HepG2 (cell line): Measurements from ENCODE around the gene ENTPD1. TPM values are rescaled to one million over a fixed set of nuclear protein-coding genes. Genes with fewer than 3 reads are reported as not detected.

Source experiments
- ARNT2 ChIP-seq: sonication (generic); formaldehyde crosslinking; IDR thresholded peaks from 2 replicates; pipeline ENCODE4 v1.8.0; 2022; ENCODE audit warnings: mild to moderate bottlenecking, low read depth, missing genetic modification reagents, moderate library complexity
- CBFB ChIP-seq: sonication (generic); formaldehyde crosslinking; IDR thresholded peaks from 2 replicates; pipeline ENCODE4 v1.4.0; 2020; ENCODE audit warnings: missing genetic modification reagents
- CBX1 ChIP-seq: IDR thresholded peaks from one replicate; pipeline ENCODE4 v1.6.1; 2016; ENCODE audit warnings: antibody characterized with exemption, low read depth
- CEBPG ChIP-seq: IDR thresholded peaks from 2 replicates; pipeline ENCODE4 v1.6.1; 2016
- EED ChIP-seq: sonication (generic); formaldehyde crosslinking; IDR thresholded peaks from 2 replicates; pipeline ENCODE4 v1.5.0; 2020; ENCODE audit warnings: mild to moderate bottlenecking, missing genetic modification reagents
- ISX ChIP-seq: sonication (generic); formaldehyde crosslinking; conservative IDR thresholded peaks from 2 replicates; pipeline ENCODE4 v1.5.0; 2020; ENCODE audit warnings: missing genetic modification reagents
- JDP2 ChIP-seq: sonication (generic); formaldehyde crosslinking; IDR thresholded peaks from 2 replicates; pipeline ENCODE4 v1.8.1; 2022; ENCODE audit warnings: missing genetic modification reagents, borderline replicate concordance
- JUN ChIP-seq: sonication (generic); formaldehyde crosslinking; IDR thresholded peaks from 2 replicates; pipeline ENCODE4 v1.4.0; 2020; ENCODE audit warnings: mild to moderate bottlenecking, missing genetic modification reagents
- MAF1 ChIP-seq: sonication (generic); formaldehyde crosslinking; IDR thresholded peaks from 2 replicates; pipeline ENCODE4 v1.5.0; 2020; ENCODE audit warnings: missing genetic modification reagents, borderline replicate concordance
- MAX ChIP-seq: IDR thresholded peaks from 2 replicates; pipeline ENCODE4 v1.6.1; 2012; ENCODE audit warnings: inconsistent platforms
- MEIS2 ChIP-seq: sonication (generic); formaldehyde crosslinking; IDR thresholded peaks from 2 replicates; pipeline ENCODE4 v1.9.0; 2021; ENCODE audit warnings: mild to moderate bottlenecking, missing genetic modification reagents
- NFE2L1 ChIP-seq: sonication (generic); formaldehyde crosslinking; IDR thresholded peaks from 2 replicates; pipeline ENCODE4 v1.4.0; 2020; ENCODE audit warnings: missing genetic modification reagents, mild to moderate bottlenecking, borderline replicate concordance
- PATZ1 ChIP-seq: sonication (generic); formaldehyde crosslinking; IDR thresholded peaks from 2 replicates; pipeline ENCODE4 v1.4.0; 2020; ENCODE audit warnings: missing genetic modification reagents
- PLRG1 ChIP-seq: fragments of 450-650 bp; conservative IDR thresholded peaks from 2 replicates; pipeline ENCODE4 v1.6.1; 2016
- POGZ ChIP-seq: sonication (generic); formaldehyde crosslinking; IDR thresholded peaks from 2 replicates; pipeline ENCODE4 v1.4.0; 2020; ENCODE audit warnings: mild to moderate bottlenecking, missing genetic modification reagents
- REXO4 ChIP-seq: sonication (generic); formaldehyde crosslinking; IDR thresholded peaks from 2 replicates; pipeline ENCODE4 v1.8.0; 2022; ENCODE audit warnings: missing genetic modification reagents, mild to moderate bottlenecking, borderline replicate concordance
- TAF15 ChIP-seq: fragments of 200-400 bp; formaldehyde crosslinking; IDR thresholded peaks from one replicate; pipeline ENCODE4 v1.6.1; 2018; ENCODE audit warnings: mild to moderate bottlenecking, low read depth, low read length; ENCODE audit not compliant: poor library complexity, severe bottlenecking
- ZFP36L1 ChIP-seq: sonication (generic); formaldehyde crosslinking; IDR thresholded peaks from 2 replicates; pipeline ENCODE4 v1.8.0; 2022; ENCODE audit warnings: mild to moderate bottlenecking, missing genetic modification reagents, moderate library complexity
- ZFP36L2 ChIP-seq: sonication (generic); formaldehyde crosslinking; IDR thresholded peaks from 2 replicates; pipeline ENCODE4 v1.4.0; 2020; ENCODE audit warnings: missing genetic modification reagents
- ZGPAT ChIP-seq: IDR thresholded peaks from 2 replicates; pipeline ENCODE4 v1.6.1; 2016; ENCODE audit warnings: mild to moderate bottlenecking
- ZKSCAN8 ChIP-seq: IDR thresholded peaks from 2 replicates; pipeline ENCODE4 v1.6.1; 2016; ENCODE audit warnings: borderline replicate concordance, missing genetic modification reagents, missing compliant biosample characterization
- ZMAT3 ChIP-seq: sonication (generic); formaldehyde crosslinking; conservative IDR thresholded peaks from 2 replicates; pipeline ENCODE4 v1.7.0; 2021; ENCODE audit warnings: missing genetic modification reagents
- ZNF138 ChIP-seq: sonication (generic); formaldehyde crosslinking; IDR thresholded peaks from 2 replicates; pipeline ENCODE4 v1.5.0; 2020; ENCODE audit warnings: mild to moderate bottlenecking, low read depth, missing genetic modification reagents
- ZNF207 ChIP-seq: fragments of 450-650 bp; IDR thresholded peaks from 2 replicates; pipeline ENCODE4 v1.6.1; 2016; ENCODE audit warnings: antibody characterized with exemption, borderline replicate concordance
- ZNF446 ChIP-seq: sonication (generic); formaldehyde crosslinking; IDR thresholded peaks from 2 replicates; pipeline ENCODE4 v1.5.0; 2020; ENCODE audit warnings: mild to moderate bottlenecking, missing genetic modification reagents
- ZNF557 ChIP-seq: sonication (generic); formaldehyde crosslinking; IDR thresholded peaks from 2 replicates; pipeline ENCODE4 v1.4.0; 2020; ENCODE audit warnings: missing genetic modification reagents
- ZNF607 ChIP-seq: sonication (generic); formaldehyde crosslinking; IDR thresholded peaks from 2 replicates; pipeline ENCODE4 v1.5.1; 2020; ENCODE audit warnings: missing genetic modification reagents, mild to moderate bottlenecking, borderline replicate concordance
- polyA plus RNA-seq, 8 experiments: library from polyadenylated mRNA; depleted of rRNA in 3 of 8; stranded (reverse) in 7 of 8; unstranded in 1 of 8; fragments of >200 nt; fragmentation: Illumina TruSeq in 4 of 8; extraction: Trizol in 4 of 8; gene quantifications; 2 replicates each; pipeline versions ENCODE4 v1.2.1 to v1.2.3, GENCODE V29; 2011 to 2016; ENCODE audit warnings: low read depth in 4 of 8, missing spikeins in 1 of 8, mixed read lengths in 1 of 8; ENCODE audit not compliant: insufficient read depth in 1 of 8
- total RNA-seq, 5 experiments: library from RNA; depleted of rRNA; stranded (reverse); fragments of >200 nt; fragmentation: Illumina TruSeq; extraction: Trizol; gene quantifications; 2 replicates each; pipeline ENCODE4 v1.2.3, GENCODE V29; 2016; ENCODE audit warnings: low read depth in 1 of 5
- TF ChIP-seq, protein P1 (sequence below): sonication (generic); formaldehyde crosslinking; IDR thresholded peaks from 2 replicates; pipeline ENCODE4 v1.5.1; 2020; ENCODE audit warnings: missing genetic modification reagents, mild to moderate bottlenecking, borderline replicate concordance

The ENTPD1 gene
- total and polyA plus RNA-seq, 2 of the 13 experiments (the other 11 are each of a cell fraction or from before 2014, with no cell fraction given) = 0.07 TPM

GRCh38 chr10:95865814-95866466 is 110.0 kb downstream of the ENTPD1 start (continued):
- TF ChIP-seq, protein P1, sequence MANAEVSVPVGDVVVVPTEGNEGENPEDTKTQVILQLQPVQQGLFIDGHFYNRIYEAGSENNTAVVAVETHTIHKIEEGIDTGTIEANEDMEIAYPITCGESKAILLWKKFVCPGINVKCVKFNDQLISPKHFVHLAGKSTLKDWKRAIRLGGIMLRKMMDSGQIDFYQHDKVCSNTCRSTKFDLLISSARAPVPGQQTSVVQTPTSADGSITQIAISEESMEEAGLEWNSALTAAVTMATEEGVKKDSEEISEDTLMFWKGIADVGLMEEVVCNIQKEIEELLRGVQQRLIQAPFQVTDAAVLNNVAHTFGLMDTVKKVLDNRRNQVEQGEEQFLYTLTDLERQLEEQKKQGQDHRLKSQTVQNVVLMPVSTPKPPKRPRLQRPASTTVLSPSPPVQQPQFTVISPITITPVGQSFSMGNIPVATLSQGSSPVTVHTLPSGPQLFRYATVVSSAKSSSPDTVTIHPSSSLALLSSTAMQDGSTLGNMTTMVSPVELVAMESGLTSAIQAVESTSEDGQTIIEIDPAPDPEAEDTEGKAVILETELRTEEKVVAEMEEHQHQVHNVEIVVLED (CRISPR knock-in tag) = no peak
- peak; percentile 57; the same call in 1 of the 2 replicates for TF ChIP-seq POGZ
- TF ChIP-seq CBX1 = peak; percentile 63
- TF ChIP-seq CEBPG = no peak
- no peak for TF ChIP-seq ZMAT3
- TF ChIP-seq PATZ1 (CRISPR knock-in tag) = no peak
- no peak for TF ChIP-seq MAF1 (CRISPR knock-in tag)
- TF ChIP-seq ISX (CRISPR knock-in tag) = no peak
- TF ChIP-seq JDP2 = no peak
- TF ChIP-seq JUN (CRISPR knock-in tag) = no peak
- peak; percentile 39; the same call in 1 of the 2 replicates for TF ChIP-seq MAX
- no peak for TF ChIP-seq ZNF446 (CRISPR knock-in tag)
- TF ChIP-seq ARNT2 = no peak
- TF ChIP-seq REXO4 = no peak
- TF ChIP-seq ZNF607 (CRISPR knock-in tag) = no peak
- TF ChIP-seq TAF15 = no peak
- no peak for TF ChIP-seq ZNF138 (CRISPR knock-in tag)
- no peak for TF ChIP-seq ZNF557 (CRISPR knock-in tag)
- no peak for TF ChIP-seq MEIS2
- no peak for TF ChIP-seq ZKSCAN8 (CRISPR knock-in tag)
- no peak for TF ChIP-seq EED (CRISPR knock-in tag)
- TF ChIP-seq CBFB (CRISPR knock-in tag) = no peak
- TF ChIP-seq PLRG1 = no peak
- no peak for TF ChIP-seq ZGPAT
- TF ChIP-seq ZNF207 = no peak
- TF ChIP-seq ZFP36L1 (CRISPR knock-in tag) = no peak
- no peak for TF ChIP-seq ZFP36L2 (CRISPR knock-in tag)
- TF ChIP-seq NFE2L1 (CRISPR knock-in tag) = no peak
